Epithelial cell of proximal tubule (primary cell): ENCODE measurements around the gene CPLX1. TPM values are rescaled to one million over a fixed set of nuclear protein-coding genes. Genes with fewer than 3 reads are reported as not detected.
"Not testable (repeated sequence)": the region's sequence is repeated elsewhere in the genome, so short reads cannot be mapped to it uniquely, and the experiment has no call there.

ENCODE experiments used
- DNase-seq: peaks from one replicate; pipeline ENCODE4 v3.0.0-alpha.2; 2011; ENCODE audit warnings: low read depth
- H3K4me3 ChIP-seq: 2 replicates; pipeline ENCODE4 v1.5.1; 2011; ENCODE audit warnings: low read depth, mild to moderate bottlenecking, low read length
- total RNA-seq: library from RNA; depleted of rRNA; stranded (reverse); fragments of >200 nt; gene quantifications from 2 replicates; pipeline ENCODE4 v1.2.3, GENCODE V29; 2015
- TF ChIP-seq, protein P1 (sequence below): conservative IDR thresholded peaks from 2 replicates; pipeline ENCODE4 v1.5.1; 2012; ENCODE audit warnings: low read depth, mild to moderate bottlenecking, low read length

CPLX1 gene
- total RNA-seq, 1 donor from 2014 or later: 0.81 TPM

DNA sequence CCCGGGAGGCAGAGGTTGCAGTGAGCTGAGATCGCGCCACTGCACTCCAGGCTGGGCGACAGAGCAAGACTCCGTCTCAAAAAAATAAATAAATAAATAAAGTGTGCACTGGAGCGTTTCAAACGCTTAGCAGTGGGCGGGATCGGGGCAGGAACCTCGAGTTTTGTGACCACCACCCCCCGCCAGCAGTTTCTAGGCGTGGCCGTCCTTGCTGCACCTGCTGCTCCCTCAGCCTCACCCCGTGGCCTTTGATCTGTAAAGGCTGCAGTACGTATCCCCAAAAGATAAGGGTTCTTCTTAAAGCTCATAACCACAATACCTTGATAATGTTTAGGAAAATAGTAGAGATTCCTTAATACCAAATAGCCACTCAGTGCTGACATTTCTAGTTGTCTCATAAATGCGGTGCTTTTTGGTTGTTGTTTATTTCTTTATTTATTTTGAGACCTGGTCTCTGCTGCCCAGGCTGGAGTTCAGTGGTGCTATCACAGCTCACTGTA lies 87.1 kb downstream of the CPLX1 start:
- DNase-seq: no peak
- no peak overlapping the region for H3K4me3 ChIP-seq
- TF ChIP-seq, protein P1, sequence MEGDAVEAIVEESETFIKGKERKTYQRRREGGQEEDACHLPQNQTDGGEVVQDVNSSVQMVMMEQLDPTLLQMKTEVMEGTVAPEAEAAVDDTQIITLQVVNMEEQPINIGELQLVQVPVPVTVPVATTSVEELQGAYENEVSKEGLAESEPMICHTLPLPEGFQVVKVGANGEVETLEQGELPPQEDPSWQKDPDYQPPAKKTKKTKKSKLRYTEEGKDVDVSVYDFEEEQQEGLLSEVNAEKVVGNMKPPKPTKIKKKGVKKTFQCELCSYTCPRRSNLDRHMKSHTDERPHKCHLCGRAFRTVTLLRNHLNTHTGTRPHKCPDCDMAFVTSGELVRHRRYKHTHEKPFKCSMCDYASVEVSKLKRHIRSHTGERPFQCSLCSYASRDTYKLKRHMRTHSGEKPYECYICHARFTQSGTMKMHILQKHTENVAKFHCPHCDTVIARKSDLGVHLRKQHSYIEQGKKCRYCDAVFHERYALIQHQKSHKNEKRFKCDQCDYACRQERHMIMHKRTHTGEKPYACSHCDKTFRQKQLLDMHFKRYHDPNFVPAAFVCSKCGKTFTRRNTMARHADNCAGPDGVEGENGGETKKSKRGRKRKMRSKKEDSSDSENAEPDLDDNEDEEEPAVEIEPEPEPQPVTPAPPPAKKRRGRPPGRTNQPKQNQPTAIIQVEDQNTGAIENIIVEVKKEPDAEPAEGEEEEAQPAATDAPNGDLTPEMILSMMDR: no peak

DNA sequence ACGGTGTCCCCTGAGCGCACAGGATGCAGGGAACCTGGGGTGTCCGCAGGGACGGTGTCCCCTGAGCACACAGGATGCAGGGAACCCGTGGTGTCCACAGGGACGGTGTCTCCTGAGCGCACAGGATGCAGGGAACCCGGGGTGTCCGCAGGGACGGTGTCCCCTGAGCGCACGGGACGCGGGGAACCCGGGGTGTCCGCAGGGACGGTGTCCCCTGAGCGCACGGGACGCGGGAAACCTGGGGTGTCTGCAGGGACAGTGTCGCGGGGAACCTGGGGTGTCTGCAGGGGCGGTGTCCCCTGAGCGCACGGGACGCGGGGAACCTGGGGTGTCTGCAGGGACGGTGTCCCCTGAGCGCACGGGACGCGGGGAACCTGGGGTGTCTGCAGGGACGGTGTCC lies 89.4 kb downstream of the CPLX1 start:
- not testable (repeated sequence) for DNase-seq, H3K4me3 ChIP-seq

DNA sequence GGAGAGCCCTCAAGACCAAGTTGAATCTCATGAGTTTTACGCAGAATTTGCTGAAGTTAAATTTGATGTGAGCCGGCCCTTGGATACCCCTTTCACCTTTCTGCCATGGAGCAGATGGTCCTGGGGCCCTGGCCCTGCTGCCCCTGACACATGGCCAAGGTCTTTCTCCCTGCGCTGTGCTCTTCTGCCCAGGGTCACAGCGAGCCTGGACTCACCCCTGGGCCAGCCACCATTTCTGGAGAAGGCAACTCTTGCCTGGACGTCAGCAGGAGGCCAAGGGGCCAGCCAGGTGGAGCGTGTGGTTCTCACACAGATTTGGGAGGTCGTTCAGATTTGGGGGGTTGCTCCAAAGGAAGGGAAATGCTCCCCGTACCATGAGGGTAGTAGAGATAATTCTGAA lies 90.3 kb downstream of the CPLX1 start:
- DNase-seq: no peak
- TF ChIP-seq, protein P1: no peak
- no peak overlapping the region for H3K4me3 ChIP-seq

Other genes starting within 250 kb of the CPLX1 start
- not detected in 2 replicates for gene TMEM271, start 249.8 kb downstream of the CPLX1 start, total RNA-seq
- 4.1 and 5.7 TPM in 2 replicates for gene PDE6B, start 200.6 kb downstream of the CPLX1 start, total RNA-seq
- gene ATP5ME, start 151.9 kb downstream of the CPLX1 start, total RNA-seq: 138 and 192 TPM in 2 replicates
- 4.0 and 6.3 TPM in 2 replicates for gene MYL5, start 151.6 kb downstream of the CPLX1 start, total RNA-seq
- 2.9 and 4.1 TPM in 2 replicates for gene SLC49A3, start 137.0 kb downstream of the CPLX1 start, total RNA-seq
- gene PCGF3, start 120.3 kb downstream of the CPLX1 start, total RNA-seq: 34.6 and 35.2 TPM in 2 replicates
- 105 and 123 TPM in 2 replicates for gene GAK, start 106.2 kb upstream of the CPLX1 start, total RNA-seq
- 10.2 and 11.4 TPM in 2 replicates for gene TMEM175, start 106.3 kb upstream of the CPLX1 start, total RNA-seq
- 11.1 and 16.9 TPM in 2 replicates for gene DGKQ, start 147.4 kb upstream of the CPLX1 start, total RNA-seq
- 0.87 and 5.8 TPM in 2 replicates for gene IDUA, start 160.9 kb upstream of the CPLX1 start, total RNA-seq
- 0.35 and 1.3 TPM in 2 replicates for gene SLC26A1, start 167.3 kb upstream of the CPLX1 start, total RNA-seq
- gene FGFRL1, start 185.5 kb upstream of the CPLX1 start, total RNA-seq: 43.6 and 52.5 TPM in 2 replicates